Activated CD8-positive, alpha-beta memory T cell treated with anti-CD3 and anti-CD28 coated beads, Interleukin-2, amount 50 U/mL, for 1 hour (primary cell): Measurements from ENCODE around the gene RRP8.

ENCODE experiments used
- DNase-seq: peaks from one replicate; pipeline ENCODE4 v3.0.0-alpha.2; 2020; ENCODE audit errors: extremely low read depth

The RRP8 gene

DNA sequence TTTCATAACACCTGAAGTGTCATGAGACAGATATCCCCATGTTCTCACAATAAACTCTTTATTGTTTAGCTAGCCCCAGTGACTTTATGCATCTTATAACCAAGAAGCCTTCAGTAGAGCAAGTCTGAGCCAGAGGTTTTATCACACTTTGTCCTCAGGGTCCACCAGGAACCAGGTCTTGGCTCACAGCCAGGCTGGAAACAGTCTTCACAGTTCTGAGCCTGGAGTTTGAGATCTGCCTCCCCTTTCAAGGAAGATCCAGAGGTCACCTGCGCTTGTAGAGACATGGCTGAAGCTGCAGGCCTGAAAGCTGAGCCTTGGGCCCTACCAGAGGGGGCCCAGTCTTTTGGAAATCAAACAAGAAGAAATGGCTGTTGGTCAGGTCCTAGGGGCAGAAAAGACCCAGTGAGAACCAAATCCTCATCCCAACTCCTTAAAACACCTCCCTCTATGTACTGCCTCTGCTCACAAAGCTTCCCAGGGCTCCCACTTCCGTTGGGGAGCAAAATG, 3.5 kb downstream of the RRP8 start:
- DNase-seq, result no peak

GRCh38 chr11:6599449-6599848, 4.0 kb downstream of the RRP8 start:
- DNase-seq, result no peak

GRCh38 chr11:6598555-6598954, 4.9 kb downstream of the RRP8 start:
- no peak for DNase-seq

DNA sequence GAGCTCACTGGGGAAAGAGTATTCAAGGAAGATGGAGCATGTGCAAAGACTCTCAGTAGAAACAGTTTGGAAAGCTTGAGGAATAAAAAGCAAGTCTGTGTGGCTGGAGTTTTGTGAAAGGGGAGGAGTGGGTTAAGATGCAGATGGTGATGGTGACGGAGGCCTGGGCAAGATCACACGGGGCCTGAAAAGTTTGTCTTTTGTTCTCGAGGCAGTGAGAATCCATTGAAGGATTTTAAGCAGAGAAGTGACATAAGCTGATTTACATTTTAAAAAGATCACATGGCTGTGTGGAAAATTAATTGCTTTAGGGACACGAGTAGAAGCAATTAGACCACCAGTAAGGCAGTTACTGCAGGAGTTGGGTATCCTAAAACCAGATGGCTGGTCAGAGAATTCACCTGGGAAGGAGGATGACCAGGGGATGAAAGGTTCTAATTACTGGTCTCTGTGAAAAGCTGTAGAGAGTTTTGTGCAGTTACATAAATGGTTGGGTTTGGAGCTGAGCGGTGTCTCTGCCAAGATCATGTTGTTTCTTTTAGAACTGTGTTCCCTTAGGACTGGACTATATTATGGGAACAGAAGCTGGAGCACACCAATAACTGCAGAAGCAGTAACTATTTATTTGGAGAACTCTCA, 7.1 kb downstream of the RRP8 start:
- DNase-seq, result no peak

GRCh38 chr11:6594142-6594768, 9.2 kb downstream of the RRP8 start:
- no peak for DNase-seq

DNA sequence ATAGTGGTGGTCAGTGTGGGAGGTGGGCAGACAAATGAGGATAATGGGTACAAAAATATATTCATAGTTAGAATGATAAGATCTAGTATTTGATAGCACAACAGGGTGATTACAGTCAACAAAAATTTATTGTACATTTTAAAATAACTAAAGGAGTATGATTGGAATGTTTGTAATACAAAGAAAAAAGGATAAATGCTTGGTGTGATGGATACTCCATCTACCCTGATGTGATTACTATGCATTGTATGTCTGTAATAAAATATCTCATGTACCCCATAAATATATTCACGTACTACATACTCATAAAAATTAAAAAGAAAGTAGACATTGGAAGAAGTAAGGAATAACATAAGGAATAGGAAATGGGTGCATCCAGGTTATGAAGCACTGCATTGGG, 15.4 kb downstream of the RRP8 start:
- DNase-seq, result no peak

GRCh38 chr11:6587360-6587953, 16.0 kb downstream of the RRP8 start:
- DNase-seq, result no peak

DNA sequence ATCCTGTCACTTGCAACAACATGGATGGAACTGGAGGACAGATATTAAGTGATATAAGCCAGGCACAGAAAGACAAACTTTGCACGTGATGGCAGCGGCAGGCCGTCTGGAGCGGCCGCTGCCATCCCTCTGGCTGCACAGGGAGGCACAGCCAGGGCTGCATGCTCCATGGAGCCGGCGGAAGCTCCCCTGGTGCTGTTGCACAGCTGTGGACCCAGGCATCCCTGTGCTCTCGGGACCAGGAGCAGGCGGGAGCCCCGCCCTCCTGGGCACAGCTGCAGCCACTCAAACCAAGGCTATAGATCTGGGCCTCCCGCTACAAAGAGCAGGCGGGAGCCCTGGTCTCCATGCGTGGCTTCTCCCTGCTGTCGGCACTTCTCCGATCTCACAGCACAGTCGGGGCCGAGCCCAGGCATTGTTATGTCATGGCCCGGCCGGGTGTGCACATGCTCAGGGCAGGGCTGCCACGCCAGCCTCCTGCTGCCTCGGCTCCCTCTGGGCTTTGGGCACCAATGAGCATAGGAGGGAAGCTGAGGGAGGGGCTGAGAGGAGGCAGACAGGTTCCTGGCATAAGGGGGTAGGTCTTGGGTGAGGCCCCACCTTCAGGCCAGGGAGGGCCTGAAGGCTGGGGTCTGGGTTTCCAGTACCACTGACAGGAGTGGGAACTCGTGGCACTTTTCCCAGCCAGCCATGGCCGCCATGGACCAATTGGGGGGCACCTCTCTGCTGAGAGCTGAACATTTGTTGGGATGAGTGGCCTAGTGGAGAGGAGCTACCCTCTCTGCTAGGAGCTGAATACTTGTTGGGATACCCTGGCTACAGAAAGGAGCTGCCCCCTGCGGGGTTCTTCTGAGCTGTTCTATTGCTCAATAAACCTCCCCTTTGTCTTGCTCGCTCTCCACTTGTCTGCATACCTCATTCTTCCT, 16.7 kb downstream of the RRP8 start:
- DNase-seq, result no peak

GRCh38 chr11:6584528-6584927, 18.9 kb downstream of the RRP8 start:
- no peak for DNase-seq

DNA sequence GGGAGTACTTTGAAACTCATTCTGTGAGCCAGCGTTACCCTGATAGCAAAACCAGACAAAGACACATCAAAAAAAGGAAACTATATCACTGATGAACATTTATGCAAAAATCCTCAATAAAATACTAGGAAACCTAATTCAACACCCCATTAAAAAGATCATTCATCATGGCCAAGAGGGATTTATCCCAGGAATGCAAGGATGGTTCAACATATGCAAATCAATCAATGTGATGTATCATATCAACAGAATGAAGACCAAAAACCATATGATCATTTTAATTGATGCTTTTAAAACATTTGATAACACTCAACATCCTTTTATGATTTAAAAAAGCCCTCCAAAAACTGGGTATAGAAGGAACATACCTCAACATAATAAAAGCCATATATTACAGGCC, 19.8 kb downstream of the RRP8 start:
- DNase-seq, result no peak

GRCh38 chr11:6579681-6580080, 23.7 kb downstream of the RRP8 start:
- no peak for DNase-seq

DNA sequence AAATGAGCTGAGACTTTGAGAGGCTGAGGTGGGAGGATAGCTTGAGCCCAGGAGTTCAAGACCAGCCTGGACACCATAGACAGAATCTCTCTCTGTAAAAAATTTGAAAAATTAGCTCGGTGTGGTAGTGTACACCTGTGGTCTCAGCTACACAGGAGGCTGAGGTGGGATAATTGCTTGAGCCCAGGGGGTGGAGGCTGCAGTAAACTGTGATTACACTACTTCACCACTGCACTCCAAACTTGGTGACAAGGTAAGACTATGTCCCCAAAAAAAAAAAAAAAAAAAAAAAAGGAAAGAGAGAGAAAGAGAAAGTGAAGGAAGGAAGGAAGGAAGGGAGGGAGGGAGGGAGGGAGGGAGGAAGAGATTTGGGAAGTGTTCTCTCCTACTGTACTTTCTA, 25.3 kb downstream of the RRP8 start:
- no peak for DNase-seq

DNA sequence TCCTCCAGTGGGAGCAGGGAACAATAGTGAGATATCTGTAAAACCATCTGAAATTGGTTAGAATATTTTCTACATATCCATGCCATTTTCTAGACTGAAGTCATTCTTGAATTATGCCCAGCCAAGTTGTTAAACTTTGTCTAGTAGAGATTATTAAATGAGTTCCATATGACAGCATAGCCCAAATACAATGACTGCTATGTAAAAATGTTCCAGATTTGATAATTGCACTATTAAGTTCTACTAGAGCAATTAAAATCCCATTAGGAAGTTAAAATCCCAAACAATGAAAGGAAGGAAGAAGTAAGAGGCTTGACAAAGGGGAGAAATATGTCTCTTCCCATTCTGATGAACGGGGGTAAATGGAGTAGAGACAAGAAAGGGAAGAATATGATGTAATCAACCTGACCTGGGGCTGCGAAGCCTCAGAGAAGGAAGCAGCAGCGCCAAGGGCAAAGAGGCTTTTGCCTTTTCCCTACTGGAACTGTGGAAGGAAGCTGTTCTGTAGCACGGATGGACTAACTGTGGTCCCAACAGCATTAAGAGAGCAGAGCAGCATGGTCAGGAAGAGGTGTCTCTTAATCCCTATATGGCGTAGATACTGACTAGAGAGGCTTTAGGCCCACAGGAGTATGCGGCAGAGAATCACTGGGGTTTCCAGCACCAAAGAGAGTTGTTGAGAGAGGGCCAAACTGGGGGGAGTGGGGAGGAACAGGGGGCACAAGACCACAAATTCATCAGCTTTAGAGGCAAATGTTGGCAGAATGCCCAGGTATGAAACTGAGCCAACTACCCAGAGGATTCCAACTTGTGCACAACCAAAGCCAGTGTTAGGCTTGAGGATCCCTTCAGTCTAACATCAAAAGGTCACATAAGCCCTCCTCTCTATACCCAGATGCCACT, 26.7 kb downstream of the RRP8 start:
- no peak for DNase-seq

DNA sequence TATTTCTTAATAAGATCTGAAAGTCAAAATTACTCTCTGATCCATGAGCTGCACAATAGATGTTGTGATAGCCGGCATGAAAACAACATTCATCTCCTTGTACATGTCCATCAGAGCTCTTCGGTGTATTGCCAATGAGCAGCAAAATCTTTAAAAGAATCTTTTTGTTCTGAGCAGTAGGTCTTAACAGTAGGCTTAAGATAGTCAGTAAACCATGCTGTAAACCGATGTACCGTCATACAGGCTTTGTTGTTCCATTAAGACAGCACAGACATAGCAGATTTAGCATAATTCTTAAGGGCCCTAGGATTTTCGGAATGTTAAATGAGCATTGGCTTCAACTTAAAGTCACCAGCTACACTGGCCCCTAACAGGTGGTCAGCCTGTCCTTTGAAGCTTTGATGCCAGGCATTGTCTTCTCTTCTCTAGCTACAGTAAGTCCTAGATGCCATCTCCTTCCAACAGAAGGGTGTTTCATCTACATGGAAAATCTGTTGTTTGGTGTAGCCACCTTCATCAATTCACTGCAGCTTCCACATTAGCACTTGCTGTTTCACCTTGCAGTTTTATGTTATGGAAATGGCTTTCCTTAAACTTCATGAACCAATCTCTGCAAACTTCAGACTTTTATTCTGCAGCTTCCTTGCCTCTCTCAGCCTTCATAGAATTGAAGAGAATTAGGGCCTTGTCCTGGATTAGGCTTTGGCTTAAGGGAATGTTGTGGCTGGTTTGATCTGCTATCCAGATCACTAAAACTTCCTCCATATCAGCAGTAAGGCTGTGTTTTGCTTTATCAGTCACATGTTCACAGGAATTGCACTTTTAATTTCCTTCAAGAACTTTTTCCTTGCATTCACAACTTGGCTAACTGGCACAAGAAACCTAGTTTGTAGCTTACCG, 28.4 kb downstream of the RRP8 start:
- DNase-seq, result no peak

DNA sequence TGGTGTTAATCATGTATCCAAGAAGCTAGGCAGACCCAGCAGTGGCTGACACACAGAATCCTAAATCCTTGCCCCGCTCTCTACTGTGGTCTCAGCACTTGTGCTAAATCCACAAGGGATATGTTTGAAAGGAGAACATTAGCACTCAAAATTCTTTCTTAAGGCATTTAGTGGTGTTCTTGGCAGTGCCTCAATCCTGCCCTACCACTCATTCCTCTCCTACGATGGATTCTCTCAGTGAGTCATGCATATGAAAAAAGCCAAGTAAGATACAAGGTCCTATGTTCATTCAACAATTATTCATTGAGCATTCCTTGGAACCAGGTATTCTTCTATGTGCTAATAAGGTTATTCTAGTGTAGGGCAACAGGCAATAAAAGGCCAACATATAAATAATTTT, 31.2 kb downstream of the RRP8 start:
- DNase-seq, result no peak

DNA sequence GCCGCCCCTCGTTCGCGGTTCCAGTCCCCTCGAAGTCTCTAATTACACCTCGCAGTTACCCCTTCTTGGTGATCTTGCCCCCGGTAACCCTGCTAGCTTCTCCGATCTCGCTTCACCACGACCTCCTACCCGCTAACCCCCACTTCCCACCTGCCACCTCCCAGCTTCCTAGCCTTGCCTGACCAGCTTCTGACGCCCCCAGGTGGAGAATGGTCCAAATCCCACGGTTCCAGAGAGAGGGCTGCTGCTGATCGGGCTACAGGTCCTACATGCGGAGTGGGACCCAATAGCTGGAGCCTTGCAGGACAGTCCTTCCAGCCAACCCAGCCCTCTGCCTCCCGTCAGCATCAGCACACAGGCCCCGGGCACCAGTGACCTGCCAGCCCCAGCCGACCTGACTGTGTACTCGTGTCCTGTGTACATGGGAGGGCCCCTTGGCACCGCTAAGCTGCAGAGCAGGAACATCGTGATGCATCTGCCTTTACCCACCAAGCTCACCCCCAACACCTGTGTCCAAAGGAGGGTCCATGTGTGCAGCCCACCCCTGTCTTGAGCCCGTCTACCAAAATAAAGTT, 31.9 kb downstream of the RRP8 start:
- no peak for DNase-seq

- no peak for DNase-seq
These were observed 32.6 kb downstream of the RRP8 start for GRCh38 chr11:6570691-6571427.

DNA sequence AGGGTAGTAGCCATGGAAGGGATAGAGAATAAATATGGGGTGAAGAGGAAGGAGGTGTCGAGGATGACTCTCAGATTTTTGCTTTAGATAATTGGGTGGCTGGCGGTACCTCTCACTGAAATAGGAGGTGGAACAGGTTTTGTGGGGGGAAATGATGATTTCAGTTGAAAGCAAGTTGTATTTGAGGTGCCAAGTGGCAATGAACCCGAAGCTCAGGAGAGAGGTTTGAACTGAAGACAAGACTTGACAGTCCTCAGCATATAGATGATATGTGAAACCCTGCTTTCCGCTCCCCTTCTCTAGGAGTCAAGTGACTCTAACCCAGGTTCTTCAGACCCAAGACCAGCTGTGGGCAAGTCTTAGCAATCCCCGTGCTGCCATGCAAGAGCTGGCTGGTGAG, 33.7 kb downstream of the RRP8 start:
- no peak for DNase-seq
